Right lobe of liver (tissue), 4 donors: ENCODE data around the gene CD7.

ENCODE experiments used
- CTCF ChIP-seq, 4 donors: fragments of 200-600 bp in 3 of 4; fragments of 450-650 bp in 1 of 4; IDR thresholded peaks; one replicate each; pipeline versions ENCODE4 v1.5.1 to v1.8.0; 2016 to 2022; ENCODE audit warnings: antibody characterized with exemption in 4 of 4, mild to moderate bottlenecking in 2 of 4
- POLR2A ChIP-seq: fragments of 450-650 bp; IDR thresholded peaks from one replicate; pipeline ENCODE4 v1.6.1; 2017; ENCODE audit warnings: antibody characterized with exemption, mild to moderate bottlenecking
- donor health status: DM: no; HTN: no; CAD: no.
- donor health status: DM: no; HTN: no; CAD: no.
- donor health status: DM: no; HTN: yes; CAD: no.

GRCh38 chr17:82297280-82297713 is 20.1 kb downstream of the CD7 start:
- TF ChIP-seq POLR2A (peak; percentile 36), CTCF (IDR thresholded peaks at IDR 0.05) (no peak)
